BLaER1 (cell line): ENCODE results near the gene TRIM24.

Experiments used
- H3K27ac ChIP-seq: shearing (Covaris generic); formaldehyde crosslinking; 2 replicates; pipeline ENCODE4 v1.8.1; 2022
- H3K27me3 ChIP-seq: shearing (Covaris generic); formaldehyde crosslinking; 2 replicates; pipeline ENCODE4 v1.8.1; 2022
- H3K36me3 ChIP-seq: shearing (Covaris generic); formaldehyde crosslinking; 2 replicates; pipeline ENCODE4 v1.8.1; 2022
- H3K4me1 ChIP-seq: shearing (Covaris generic); formaldehyde crosslinking; 2 replicates; pipeline ENCODE4 v1.8.1; 2022
- H3K4me2 ChIP-seq: shearing (Covaris generic); formaldehyde crosslinking; 2 replicates; pipeline ENCODE4 v1.8.1; 2022
- H3K4me3 ChIP-seq: shearing (Covaris generic); formaldehyde crosslinking; 2 replicates; pipeline ENCODE4 v1.8.1; 2022
- H3K9ac ChIP-seq: shearing (Covaris generic); formaldehyde crosslinking; 2 replicates; pipeline ENCODE4 v1.8.1; 2022
- H3K9me3 ChIP-seq: shearing (Covaris generic); formaldehyde crosslinking; 2 replicates; pipeline ENCODE4 v1.8.1; 2022
- H4K20me1 ChIP-seq: shearing (Covaris generic); formaldehyde crosslinking; 2 replicates; pipeline ENCODE4 v1.8.1; 2022
- Cebpa-rat ChIP-seq: shearing (Covaris generic); IDR thresholded peaks from 2 replicates; pipeline ENCODE4 v1.8.1; 2022

The TRIM24 gene

DNA sequence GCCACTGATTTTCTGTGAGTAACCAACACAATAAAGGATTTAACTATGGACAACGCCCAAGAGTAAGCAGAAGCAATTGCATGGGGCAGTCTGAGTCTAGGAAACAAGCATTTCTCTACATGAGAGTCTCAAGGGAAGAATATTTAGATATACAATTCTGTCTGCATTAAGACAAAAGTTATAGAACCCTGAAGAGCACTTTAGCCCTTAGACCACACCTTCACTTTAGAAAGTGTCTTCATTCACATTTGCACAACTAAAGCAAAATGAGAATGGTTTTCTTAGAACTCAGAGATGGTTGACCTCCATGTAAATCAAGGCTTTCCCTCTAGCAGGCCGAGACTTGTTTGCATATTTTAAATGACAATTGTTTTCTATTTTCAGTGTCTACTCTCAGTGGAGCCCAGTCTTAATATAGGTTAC lies 25.5 kb upstream of the TRIM24 start:
- peaks cover 3% of the 10 kb centered on the region; the same call in 1 of the 2 replicates for H3K36me3 ChIP-seq
- H3K27me3 ChIP-seq = no peaks in the 10 kb centered on the region
- no peaks in the 10 kb centered on the region for H3K4me1 ChIP-seq
- no peak for TF ChIP-seq Cebpa-rat
- H3K4me3 ChIP-seq = no peak overlapping the region
- H3K27ac ChIP-seq = no peak overlapping the region
- H3K4me2 ChIP-seq = no peak overlapping the region
- no peak overlapping the region for H3K9ac ChIP-seq
- H3K9me3 ChIP-seq = peaks cover 26% of the 10 kb centered on the region
- H4K20me1 ChIP-seq = no peaks in the 10 kb centered on the region

DNA sequence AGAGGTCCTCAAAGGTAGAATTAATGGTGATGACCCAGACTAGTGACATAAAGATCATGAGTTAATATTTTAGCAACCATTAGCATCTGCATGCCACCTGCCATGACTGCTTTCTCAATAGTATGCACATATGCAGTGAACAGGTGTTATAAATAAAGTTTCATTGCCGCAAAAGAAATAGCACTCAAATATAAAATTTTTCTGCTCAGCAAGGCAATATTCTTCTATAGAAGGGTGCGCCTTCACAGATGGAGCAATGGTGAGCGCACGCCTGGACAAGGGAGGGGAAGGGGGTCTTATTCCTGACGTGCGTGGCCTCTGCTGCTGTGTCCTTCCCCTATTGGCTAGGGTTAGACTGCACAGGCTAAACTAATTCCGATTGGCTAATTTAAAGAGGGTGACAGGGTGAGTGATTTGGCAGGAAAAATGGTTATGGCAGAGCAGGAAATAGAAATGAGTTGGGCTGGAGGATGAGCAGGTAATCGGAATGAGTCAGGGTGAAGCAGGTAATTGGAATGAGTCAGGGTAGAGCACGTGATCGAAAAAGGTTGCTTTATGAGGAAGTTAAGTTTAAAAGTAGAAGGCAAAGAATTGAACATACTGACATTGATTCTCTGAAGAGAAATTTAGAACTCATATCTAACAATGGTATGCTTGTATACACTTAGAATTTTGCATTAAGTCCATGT lies 24.7 kb upstream of the TRIM24 start:
- Histone ChIP-seq H3K9me3 (peaks cover 18% of the 10 kb centered on the region), H3K27ac (no peak overlapping the region), H3K36me3 (no peaks in the 10 kb centered on the region), H3K4me3 (no peak overlapping the region), H3K27me3 (no peaks in the 10 kb centered on the region), H3K4me2 (no peak overlapping the region), H3K9ac (no peak overlapping the region), H3K4me1 (no peaks in the 10 kb centered on the region), H4K20me1 (no peaks in the 10 kb centered on the region)
- TF ChIP-seq Cebpa-rat = no peak

DNA sequence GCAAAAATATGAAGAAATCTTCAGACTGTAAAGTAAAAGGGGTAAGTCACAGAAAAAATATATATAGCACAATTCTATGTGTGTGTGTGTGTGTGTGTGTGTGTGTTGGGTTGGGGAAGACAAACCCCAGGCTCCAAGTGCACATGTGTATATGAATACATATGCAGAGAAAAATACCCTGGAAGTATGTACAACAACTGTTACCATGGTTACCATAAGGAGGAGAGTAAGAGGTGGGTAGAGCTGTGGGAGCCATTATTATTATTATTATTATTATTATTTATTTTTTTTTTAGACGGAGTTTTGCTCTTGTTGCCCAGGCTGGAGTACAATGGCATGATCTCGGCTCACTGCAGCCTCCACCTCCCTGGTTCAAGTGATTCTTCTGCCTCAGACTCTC lies 23.7 kb upstream of the TRIM24 start:
- H3K4me2 ChIP-seq = no peak overlapping the region
- H3K36me3 ChIP-seq = no peaks in the 10 kb centered on the region
- no peak overlapping the region for H3K4me3 ChIP-seq
- no peaks in the 10 kb centered on the region for H3K27me3 ChIP-seq
- no peak overlapping the region for H3K27ac ChIP-seq
- no peak for TF ChIP-seq Cebpa-rat
- no peaks in the 10 kb centered on the region for H3K4me1 ChIP-seq
- no peak overlapping the region for H3K9ac ChIP-seq
- peaks cover 11% of the 10 kb centered on the region for H3K9me3 ChIP-seq
- H4K20me1 ChIP-seq = no peaks in the 10 kb centered on the region

DNA sequence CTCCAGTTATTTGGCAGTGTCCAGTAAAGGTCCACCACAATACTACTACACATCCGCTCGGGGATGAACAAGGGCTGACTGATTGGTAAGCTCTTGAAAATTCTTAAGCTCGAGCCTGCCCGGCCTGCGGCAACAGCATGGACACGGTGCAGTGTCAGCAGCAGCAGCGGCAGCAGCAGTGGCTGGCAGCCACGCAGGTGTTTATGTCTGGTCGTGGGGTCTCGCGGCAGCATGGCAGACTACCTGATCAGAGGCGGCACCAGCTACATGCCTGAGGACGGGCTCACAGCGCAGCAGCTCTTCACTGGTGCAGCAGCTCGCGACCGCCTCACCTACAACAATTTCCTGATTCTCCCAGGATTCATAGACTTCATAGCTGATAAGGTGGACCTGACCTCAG lies 19.6 kb upstream of the TRIM24 start:
- H3K9ac ChIP-seq = no peak overlapping the region
- no peaks in the 10 kb centered on the region for H4K20me1 ChIP-seq
- no peaks in the 10 kb centered on the region for H3K4me1 ChIP-seq
- H3K4me3 ChIP-seq = no peak overlapping the region
- H3K27me3 ChIP-seq = no peaks in the 10 kb centered on the region
- no peak overlapping the region for H3K4me2 ChIP-seq
- H3K9me3 ChIP-seq = peaks cover 9% of the 10 kb centered on the region; the same call in 1 of the 2 replicates
- TF ChIP-seq Cebpa-rat = no peak
- H3K27ac ChIP-seq = no peak overlapping the region
- H3K36me3 ChIP-seq = no peaks in the 10 kb centered on the region

DNA sequence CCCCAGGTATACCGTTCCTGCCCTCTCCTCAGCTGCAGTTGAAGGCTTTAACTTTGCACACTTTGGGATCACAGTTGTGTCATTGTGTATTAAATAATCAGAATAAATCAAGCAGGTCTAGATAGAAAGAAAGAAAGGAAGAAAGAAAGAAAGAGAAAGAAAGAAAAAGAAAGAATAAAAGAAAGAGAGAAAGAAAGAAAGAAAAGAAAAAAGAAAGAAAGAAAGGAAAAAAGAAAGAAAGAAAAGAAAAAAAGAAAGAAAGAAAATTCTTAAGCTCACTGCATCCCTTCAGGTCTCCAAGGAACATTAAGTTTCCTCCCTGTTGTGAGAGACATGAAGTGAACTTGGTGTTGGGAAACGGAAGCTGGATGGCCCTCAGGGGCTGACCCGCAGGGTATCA lies 17.2 kb upstream of the TRIM24 start:
- Histone ChIP-seq H3K27ac (no peak overlapping the region), H3K27me3 (no peaks in the 10 kb centered on the region), H3K36me3 (no peaks in the 10 kb centered on the region), H3K9me3 (peaks cover 9% of the 10 kb centered on the region; the same call in 1 of the 2 replicates), H3K4me3 (no peak overlapping the region), H3K9ac (no peak overlapping the region), H4K20me1 (no peaks in the 10 kb centered on the region), H3K4me1 (no peaks in the 10 kb centered on the region), H3K4me2 (no peak overlapping the region)
- no peak for TF ChIP-seq Cebpa-rat

DNA sequence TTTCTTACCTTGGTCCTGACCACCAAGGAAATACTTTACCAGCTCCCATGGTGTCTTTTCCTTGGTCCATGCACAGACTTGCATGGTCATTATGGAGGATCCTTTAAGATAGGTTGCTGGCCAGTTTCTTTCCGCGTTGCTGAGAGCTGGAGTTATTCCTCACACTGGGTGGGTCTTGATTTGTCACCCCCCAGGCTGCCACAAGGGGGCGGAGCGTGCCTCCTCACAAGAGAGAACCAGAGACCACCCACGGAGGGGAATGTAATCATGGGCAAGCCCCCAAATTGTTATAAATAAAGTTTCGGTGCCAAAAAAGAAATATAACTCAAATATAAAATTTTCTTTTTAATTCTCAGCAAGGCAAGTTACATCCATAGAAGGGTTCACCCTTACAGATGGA lies 10.5 kb upstream of the TRIM24 start:
- H3K4me1 ChIP-seq = no peaks in the 10 kb centered on the region
- no peak overlapping the region for H3K4me2 ChIP-seq
- H3K4me3 ChIP-seq = no peak overlapping the region
- H3K27ac ChIP-seq = no peak overlapping the region
- no peak for TF ChIP-seq Cebpa-rat
- no peak overlapping the region for H3K9ac ChIP-seq
- H3K36me3 ChIP-seq = no peaks in the 10 kb centered on the region
- H3K9me3 ChIP-seq = peaks cover 5% of the 10 kb centered on the region; the same call in 1 of the 2 replicates
- no peaks in the 10 kb centered on the region for H4K20me1 ChIP-seq
- no peaks in the 10 kb centered on the region for H3K27me3 ChIP-seq

DNA sequence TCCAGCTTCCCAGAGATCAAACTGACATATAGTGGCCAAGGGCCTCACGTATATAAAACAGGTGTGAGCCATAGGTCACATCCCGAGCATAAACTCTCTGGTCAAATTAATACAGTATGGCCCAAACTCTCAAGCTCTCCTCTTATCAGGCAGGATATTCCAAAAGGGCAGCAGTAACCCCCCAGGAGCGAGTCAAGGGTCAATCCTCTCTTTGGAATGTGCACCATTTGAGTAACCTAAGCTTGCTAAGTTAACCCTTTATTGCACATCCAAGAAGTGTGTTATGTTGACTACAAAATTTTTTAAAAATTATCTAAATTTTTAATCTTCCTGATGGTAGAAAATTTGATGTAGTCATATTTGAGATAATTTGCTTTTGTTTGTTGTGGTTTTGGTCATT lies 4.5 kb upstream of the TRIM24 start:
- no peaks in the 10 kb centered on the region for H3K36me3 ChIP-seq
- H3K9me3 ChIP-seq = peaks cover 6% of the 10 kb centered on the region; the same call in 1 of the 2 replicates
- peaks cover 4% of the 10 kb centered on the region for H4K20me1 ChIP-seq
- H3K27ac ChIP-seq = no peak overlapping the region
- H3K4me2 ChIP-seq = no peak overlapping the region
- no peaks in the 10 kb centered on the region for H3K27me3 ChIP-seq
- H3K4me3 ChIP-seq = no peak overlapping the region
- TF ChIP-seq Cebpa-rat = no peak
- no peak overlapping the region for H3K9ac ChIP-seq
- no peaks in the 10 kb centered on the region for H3K4me1 ChIP-seq

DNA sequence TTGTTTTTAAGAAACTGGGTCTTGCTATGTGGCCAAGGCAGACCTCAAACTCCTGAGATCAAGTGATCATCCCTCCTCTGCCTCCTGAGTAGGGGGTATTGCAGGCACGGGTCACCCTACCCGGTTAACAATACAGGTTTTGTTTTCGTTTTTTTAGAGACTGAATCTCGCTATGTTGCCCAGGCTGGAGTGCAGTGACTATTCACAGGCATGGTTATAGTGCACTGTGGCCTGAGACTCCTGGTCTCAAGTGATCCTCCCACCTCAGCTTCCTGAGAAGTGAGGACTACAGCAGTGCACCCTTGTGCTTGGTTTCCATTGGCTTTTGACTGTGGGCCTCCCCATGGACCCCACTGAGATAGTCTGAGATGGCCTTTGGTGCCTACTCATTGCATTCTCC lies 3.8 kb upstream of the TRIM24 start:
- Histone ChIP-seq H3K4me1 (no peaks in the 10 kb centered on the region), H3K9ac (no peak overlapping the region), H3K4me3 (no peak overlapping the region), H3K4me2 (no peak overlapping the region), H3K36me3 (no peaks in the 10 kb centered on the region), H3K27ac (no peak overlapping the region), H4K20me1 (peaks cover 10% of the 10 kb centered on the region), H3K27me3 (no peaks in the 10 kb centered on the region), H3K9me3 (peaks cover 6% of the 10 kb centered on the region; the same call in 1 of the 2 replicates)
- no peak for TF ChIP-seq Cebpa-rat

DNA sequence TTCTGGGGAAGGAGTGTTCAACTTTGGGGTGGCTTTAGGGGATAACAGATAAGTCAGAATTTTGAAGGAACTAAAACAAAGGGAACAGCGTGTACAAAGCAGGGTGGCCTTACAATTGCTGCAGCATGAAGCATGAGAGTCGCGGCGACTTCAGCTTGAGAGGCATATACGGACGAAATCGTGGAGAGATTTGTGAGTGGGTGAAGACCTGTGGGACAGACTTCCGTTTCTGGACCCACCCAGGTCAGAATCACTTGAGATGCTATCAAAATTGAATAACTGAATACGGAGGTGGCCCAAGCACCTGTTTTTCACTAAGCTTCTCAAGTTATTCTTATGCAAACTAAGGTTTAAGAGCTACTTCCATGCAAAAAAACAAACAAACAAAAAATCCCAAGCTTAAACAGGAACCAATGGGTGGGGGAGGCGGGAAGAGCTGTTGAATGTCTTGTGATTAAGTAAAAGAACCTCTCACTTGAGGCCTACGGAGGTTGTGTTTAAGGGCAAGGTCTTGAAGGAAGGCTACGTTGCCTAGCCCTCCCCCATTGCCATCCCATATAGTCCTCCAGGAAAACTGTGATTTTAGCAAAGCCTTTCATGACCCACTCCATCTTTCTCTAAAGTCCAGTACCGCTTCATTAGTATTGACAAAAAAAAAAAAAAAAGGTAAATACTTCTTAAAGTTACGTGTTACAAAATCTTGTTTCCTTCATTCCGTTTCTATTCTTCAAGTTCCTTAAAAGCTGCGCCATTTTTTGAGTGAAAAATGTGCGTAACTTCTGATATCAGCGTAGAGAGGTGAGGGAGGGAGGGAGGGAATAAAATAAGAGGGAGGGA lies 1.3 kb upstream of the TRIM24 start:
- Histone ChIP-seq H3K27me3 (no peaks in the 10 kb centered on the region), H4K20me1 (peaks cover 18% of the 10 kb centered on the region), H3K4me1 (peaks cover 13% of the 10 kb centered on the region; the same call in 1 of the 2 replicates), H3K9me3 (peaks cover 20% of the 10 kb centered on the region), H3K36me3 (peaks cover 10% of the 10 kb centered on the region), H3K9ac (no peak overlapping the region), H3K4me2 (no peak overlapping the region), H3K27ac (no peak overlapping the region), H3K4me3 (no peak overlapping the region)
- TF ChIP-seq Cebpa-rat = no peak
